CD4-positive, alpha-beta T cell (primary cell): ENCODE results near the gene GALM. TPM values are rescaled to one million over a fixed set of nuclear protein-coding genes. Genes with fewer than 3 reads are reported as not detected.
"Not testable (repeated sequence)": the region's sequence is repeated elsewhere in the genome, so short reads cannot be mapped to it uniquely, and the experiment has no call there.

Experiments
- ATAC-seq: fragments of 200-7000 bp; cut with Tn5 transposase; one replicate; pipeline ENCODE4 v1.10.0; 2022; ENCODE audit warnings: mild to moderate bottlenecking; ENCODE audit not compliant: poor library complexity
- CTCF ChIA-PET: fragments of 350-600 bp; sonication (Branson Sonifier 250); formaldehyde crosslinking; loops from one replicate; lab custom pipeline; 2021; ENCODE audit warnings: antibody characterized with exemption, inconsistent platforms; lab: Charles Lee
- POLR2A ChIA-PET: fragments of 350-600 bp; sonication (Branson Sonifier 250); formaldehyde crosslinking; loops from one replicate; lab custom pipeline; 2021; ENCODE audit warnings: antibody characterized with exemption, inconsistent platforms; lab: Charles Lee
- DNase-seq, 14 experiments: peaks; one replicate each; pipeline ENCODE4 v3.0.0-alpha.2; 2013 to 2020; ENCODE audit warnings: mixed read lengths in 2 of 14
- H3K27ac ChIP-seq, 2 donors: one replicate each; pipeline versions ENCODE4 v1.5.1 to v1.7.0; 2013; ENCODE audit warnings: low read length in 2 of 2, low read depth in 1 of 2, mild to moderate bottlenecking in 1 of 2
- H3K27me3 ChIP-seq, 2 experiments: 1 replicate in 1 of 2; 2 replicates in 1 of 2; pipeline versions ENCODE4 v1.6.1 to v1.7.0; 2013; ENCODE audit warnings: low read length in 2 of 2, control low read depth in 1 of 2, mild to moderate bottlenecking in 1 of 2, moderate library complexity in 1 of 2; ENCODE audit not compliant: insufficient read depth in 2 of 2, control insufficient read depth in 1 of 2
- H3K36me3 ChIP-seq: one replicate; pipeline ENCODE4 v1.6.1; 2013; ENCODE audit warnings: low read length, control low read depth; ENCODE audit not compliant: insufficient read depth
- H3K4me1 ChIP-seq: one replicate; pipeline ENCODE4 v1.6.1; 2013; ENCODE audit warnings: low read length, control low read depth; ENCODE audit not compliant: insufficient read depth
- H3K4me3 ChIP-seq: one replicate; pipeline ENCODE4 v1.5.1; 2013; ENCODE audit warnings: mild to moderate bottlenecking, low read length, moderate library complexity
- H3K9me3 ChIP-seq, 2 experiments: 1 replicate in 1 of 2; 2 replicates in 1 of 2; pipeline versions ENCODE4 v1.6.1 to v1.7.0; 2013; ENCODE audit warnings: low read length in 2 of 2, mild to moderate bottlenecking in 2 of 2, control low read depth in 1 of 2, moderate library complexity in 1 of 2; ENCODE audit not compliant: control insufficient read depth in 1 of 2, insufficient read depth in 1 of 2
- H3K27ac Mint-ChIP-seq: one replicate; pipeline ENCODE4 v1.8.0; 2020; ENCODE audit warnings: mixed read lengths
- H3K27me3 Mint-ChIP-seq: one replicate; pipeline ENCODE4 v1.8.0; 2021; ENCODE audit warnings: mixed read lengths
- H3K36me3 Mint-ChIP-seq: one replicate; pipeline ENCODE4 v1.8.0; 2021; ENCODE audit warnings: low read depth, mixed read lengths
- H3K4me1 Mint-ChIP-seq: one replicate; pipeline ENCODE4 v1.8.0; 2021; ENCODE audit warnings: low read depth, mixed read lengths
- H3K4me3 Mint-ChIP-seq: one replicate; pipeline ENCODE4 v1.8.0; 2020; ENCODE audit warnings: mild to moderate bottlenecking, mixed read lengths
- H3K9me3 Mint-ChIP-seq: one replicate; pipeline ENCODE4 v1.8.0; 2020; ENCODE audit warnings: mixed read lengths
- CTCF ChIP-seq: fragments of 200-600 bp; IDR thresholded peaks from one replicate; pipeline ENCODE4 v1.8.0; 2022; ENCODE audit warnings: antibody characterized with exemption, mild to moderate bottlenecking
- intact Hi-C, 2 experiments: fragments of 100-400 bp; cut with DNase I in 1 of 2; cut with micrococcal nuclease in 1 of 2; formaldehyde crosslinking; loops; one replicate each; pipeline versions ENCODE4 v1.15.1 to v1.9.0; 2023 to 2025; cut with DNase I, micrococcal nuclease
- total RNA-seq, 174 experiments: library from RNA in 2 of 174; stranded (reverse) in 2 of 174; gene quantifications; one replicate each; pipeline ENCODE4 v1.2.3 and lab custom pipeline; 2021 to 2026

GALM gene
- total RNA-seq, 2 experiments from 2014 or later: 5.9 to 7.0 TPM

GRCh38 chr2:38733300-38733971 is 67.5 kb downstream of the GALM start:
- DNase-seq: peak in 1 of 14 experiments; percentile 13
- ChIA-PET POLR2A (interaction anchor here (1.0 to 4.2 kb wide), 4 partner anchors 11 to 150 kb away, joined by 3 to 38 read pairs (median 3); partner anchors contain the start of gene SRSF7), CTCF (interaction anchor here (0.7 to 1.5 kb wide), 2 partner anchors 135 to 152 kb away, joined by 3 to 4 read pairs; no protein-coding TSS in a partner anchor)
- Histone ChIP-seq H3K9me3 (no peaks in the 10 kb centered on the region), H3K36me3 (peaks cover 72% of the 10 kb centered on the region), H3K27ac (no peak overlapping the region), H3K4me1 (no peaks in the 10 kb centered on the region), H3K4me3 (no peak overlapping the region), H3K27me3 (no peaks in the 10 kb centered on the region)
- TF ChIP-seq CTCF: no peak
- peaks cover 70% of the 10 kb centered on the region for H3K36me3 Mint-ChIP-seq
- H3K27ac Mint-ChIP-seq: no peak overlapping the region
- peaks cover 13% of the 10 kb centered on the region for H3K4me1 Mint-ChIP-seq
- H3K4me3 Mint-ChIP-seq: no peak overlapping the region
- H3K27me3 Mint-ChIP-seq: no peaks in the 10 kb centered on the region
- no peaks in the 10 kb centered on the region for H3K9me3 Mint-ChIP-seq
- intact Hi-C loops: loop anchor here in 1 of 2 experiments (10.0 kb wide), 1 partner anchor 419 kb away; no protein-coding TSS in a partner anchor
- no peak for ATAC-seq

GRCh38 chr2:38734299-38735058 is 68.6 kb downstream of the GALM start:
- H3K4me3 ChIP-seq: no peak overlapping the region
- H3K4me1 ChIP-seq: no peaks in the 10 kb centered on the region
- no peaks in the 10 kb centered on the region for H3K9me3 ChIP-seq
- H3K9me3 Mint-ChIP-seq: no peaks in the 10 kb centered on the region
- H3K27me3 ChIP-seq: no peaks in the 10 kb centered on the region
- peaks cover 62% of the 10 kb centered on the region for H3K36me3 ChIP-seq
- no peak overlapping the region for H3K27ac ChIP-seq
- no peak overlapping the region for H3K4me3 Mint-ChIP-seq
- intact Hi-C loops: loop anchor here in 1 of 2 experiments (10.0 kb wide), 1 partner anchor 420 kb away; no protein-coding TSS in a partner anchor
- ATAC-seq: no peak
- peaks cover 79% of the 10 kb centered on the region for H3K36me3 Mint-ChIP-seq
- no peaks in the 10 kb centered on the region for H3K27me3 Mint-ChIP-seq
- TF ChIP-seq CTCF: no peak
- CTCF ChIA-PET: interaction anchor here (0.6 to 0.7 kb wide), 4 partner anchors 24 to 236 kb away, joined by 3 to 4 read pairs (median 3); no protein-coding TSS in a partner anchor
- POLR2A ChIA-PET: interaction anchor here (0.6 to 4.2 kb wide), 3 partner anchors 10 to 177 kb away, joined by 3 to 38 read pairs (median 3); partner anchors contain the start of gene SRSF7
- H3K4me1 Mint-ChIP-seq: peaks cover 20% of the 10 kb centered on the region
- DNase-seq: peak in 1 of 14 experiments; percentile 9
- no peak overlapping the region for H3K27ac Mint-ChIP-seq

- Mint-ChIP-seq H3K27ac (peak overlapping the region; percentile 39), H3K4me1 (peaks cover 27% of the 10 kb centered on the region), H3K36me3 (peaks cover 76% of the 10 kb centered on the region), H3K27me3 (no peaks in the 10 kb centered on the region), H3K9me3 (no peaks in the 10 kb centered on the region), H3K4me3 (no peak overlapping the region)
- H3K27me3 ChIP-seq: no peaks in the 10 kb centered on the region
- H3K4me1 ChIP-seq: peaks cover 6% of the 10 kb centered on the region
- H3K36me3 ChIP-seq: peaks cover 49% of the 10 kb centered on the region
- ATAC-seq (no peak), DNase-seq (no peak)
- no peak for TF ChIP-seq CTCF
- no peak overlapping the region for H3K27ac ChIP-seq
- ChIA-PET POLR2A (interaction anchor here (1.0 to 1.1 kb wide), 2 partner anchors 11 to 15 kb away, joined by 3 to 5 read pairs; partner anchors contain the start of gene SRSF7), CTCF (no interaction called here)
- intact Hi-C loops: loop anchor here in 1 of 2 experiments (10.0 kb wide), 1 partner anchor 421 kb away; no protein-coding TSS in a partner anchor
- no peak overlapping the region for H3K4me3 ChIP-seq
- H3K9me3 ChIP-seq: no peaks in the 10 kb centered on the region
Measured at GRCh38 chr2:38735999-38736320, 70.0 kb downstream of the GALM start.

GRCh38 chr2:38737000-38737698 is 71.2 kb downstream of the GALM start:
- Histone ChIP-seq H3K36me3 (peaks cover 47% of the 10 kb centered on the region), H3K4me1 (peaks cover 11% of the 10 kb centered on the region)
- Mint-ChIP-seq H3K4me1 (peaks cover 37% of the 10 kb centered on the region), H3K36me3 (peaks cover 75% of the 10 kb centered on the region)
- ATAC-seq, H3K4me3 Mint-ChIP-seq, H3K9me3 Mint-ChIP-seq, H3K27me3 ChIP-seq, H3K27ac ChIP-seq, H3K4me3 ChIP-seq, H3K9me3 ChIP-seq, H3K27me3 Mint-ChIP-seq, H3K27ac Mint-ChIP-seq: not testable (repeated sequence)
- DNase-seq: peak in 1 of 14 experiments; percentile 15
- CTCF ChIA-PET: interaction anchor here (1.2 kb wide), 1 partner anchor 156 kb away, joined by 4 read pairs; no protein-coding TSS in a partner anchor
- POLR2A ChIA-PET: interaction anchor here (1.0 to 6.7 kb wide), 3 partner anchors 14 to 134 kb away, joined by 4 to 66 read pairs (median 5); partner anchors contain the start of genes HNRNPLL and SRSF7
- intact Hi-C loops: loop anchor here in 1 of 2 experiments (10.0 kb wide), 1 partner anchor 422 kb away; no protein-coding TSS in a partner anchor
